Measurements from ENCODE around the gene TTC34.
"Not testable (repeated sequence)": the region's sequence is repeated elsewhere in the genome, so short reads cannot be mapped to it uniquely, and the experiment has no call there.

TTC34 gene

GRCh38 chr1:2657909-2658308 lies 143.6 kb downstream of the TTC34 start:
- DNase-seq = not testable (repeated sequence)

- not testable (repeated sequence) for DNase-seq
Measured at GRCh38 chr1:2657124-2657523, 144.4 kb downstream of the TTC34 start.

DNA sequence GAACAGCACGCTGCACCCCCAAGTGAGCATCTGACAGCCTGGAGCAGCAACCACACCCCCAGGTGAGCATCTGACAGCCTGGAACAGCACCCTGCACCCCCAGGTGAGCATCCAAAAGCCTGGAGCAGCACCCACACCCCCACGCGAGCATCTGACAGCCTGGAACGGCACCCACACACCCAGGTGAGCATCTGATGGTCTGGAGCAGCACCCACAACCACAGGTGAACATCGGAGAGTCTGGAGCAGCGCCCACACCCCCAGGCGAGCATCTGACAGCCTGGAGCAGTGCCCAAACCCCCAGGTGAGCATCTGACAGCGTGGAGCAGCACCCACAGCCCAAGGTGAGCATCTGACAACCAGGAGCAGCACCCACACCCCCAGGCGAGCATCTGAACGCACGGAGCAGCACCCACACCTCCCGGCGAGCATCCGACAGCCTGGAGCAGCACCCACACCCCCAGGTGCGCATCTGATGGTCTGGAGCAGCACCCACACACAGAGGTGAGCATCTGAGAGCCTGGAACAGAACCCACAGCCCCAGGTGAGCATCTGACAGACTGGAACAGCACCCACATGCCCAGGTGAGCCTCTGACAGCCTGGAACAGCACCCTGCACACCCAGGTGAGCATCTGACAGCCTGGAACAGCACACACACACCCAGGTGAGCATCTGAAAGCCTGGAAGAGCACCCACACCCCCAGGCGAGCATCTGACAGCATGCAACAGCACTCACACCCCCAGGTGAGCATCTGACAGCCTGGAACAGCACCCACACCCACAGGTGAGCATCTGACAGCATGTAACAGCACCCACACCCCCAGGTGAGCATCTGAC lies 145.7 kb downstream of the TTC34 start:
- peak; percentile 6 for DNase-seq

DNA sequence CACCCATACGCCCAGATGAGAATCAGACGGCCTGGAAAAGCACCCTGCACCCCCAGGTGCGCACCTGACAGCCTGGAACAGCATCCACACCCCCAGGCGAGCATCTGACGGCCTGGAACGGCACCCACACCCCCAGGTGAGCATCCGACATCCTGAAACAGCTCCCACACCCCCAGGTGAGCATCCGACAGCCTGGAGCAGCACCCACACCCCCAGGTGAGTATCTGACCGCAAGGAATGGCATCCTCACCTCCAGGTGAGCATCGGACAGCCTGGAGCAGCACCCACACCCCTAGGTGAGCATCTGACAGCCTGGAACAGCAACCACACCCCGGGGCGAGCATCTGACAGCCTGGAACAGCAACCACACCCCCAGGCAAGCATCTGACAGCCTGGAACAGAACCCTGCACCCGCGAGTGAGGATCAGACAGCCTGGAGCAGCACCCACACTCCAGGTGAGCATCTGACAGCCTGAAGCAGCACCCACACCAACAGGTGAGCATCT lies 147.0 kb downstream of the TTC34 start:
- DNase-seq = peak; percentile 11

- DNase-seq = peak; percentile 8
Measured at GRCh38 chr1:2653741-2654442, 147.6 kb downstream of the TTC34 start.

DNA sequence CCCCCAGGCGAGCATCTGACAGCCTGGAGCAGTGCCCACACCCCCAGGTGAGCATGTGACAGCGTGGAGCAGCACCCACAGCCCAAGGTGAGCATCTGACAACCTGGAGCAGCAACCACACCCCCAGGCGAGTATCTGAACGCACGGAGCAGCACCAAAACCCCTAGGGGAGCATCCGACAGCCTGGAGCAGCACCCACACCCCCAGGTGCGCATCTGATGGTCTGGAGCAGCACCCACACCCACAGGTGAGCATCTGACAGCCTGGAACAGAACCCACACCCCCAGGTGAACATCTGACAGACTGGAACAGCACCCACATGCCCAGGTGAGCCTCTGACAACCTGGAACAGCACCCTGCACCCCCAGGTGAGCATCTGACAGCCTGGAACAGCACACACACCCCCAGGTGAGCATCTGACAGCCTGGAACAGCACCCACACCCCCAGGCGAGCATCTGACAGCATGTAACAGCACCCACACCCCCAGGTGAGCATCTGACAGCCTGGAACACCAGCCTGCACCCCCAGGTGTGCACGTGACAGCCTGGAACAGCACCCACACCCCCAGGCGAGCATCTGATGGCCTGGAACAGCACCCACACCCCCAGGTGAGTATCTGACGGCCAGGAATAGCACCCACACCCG lies 148.4 kb downstream of the TTC34 start:
- peak; percentile 12 for DNase-seq

GRCh38 chr1:2652152-2652925 lies 149.2 kb downstream of the TTC34 start:
- not testable (repeated sequence) for DNase-seq

- no peak for DNase-seq
Measured at GRCh38 chr1:2650967-2651645, 150.4 kb downstream of the TTC34 start.

- no peak for DNase-seq
Measured at GRCh38 chr1:2646837-2647236, 154.7 kb downstream of the TTC34 start.

GRCh38 chr1:2645776-2646175 lies 155.7 kb downstream of the TTC34 start:
- no peak for DNase-seq

DNA sequence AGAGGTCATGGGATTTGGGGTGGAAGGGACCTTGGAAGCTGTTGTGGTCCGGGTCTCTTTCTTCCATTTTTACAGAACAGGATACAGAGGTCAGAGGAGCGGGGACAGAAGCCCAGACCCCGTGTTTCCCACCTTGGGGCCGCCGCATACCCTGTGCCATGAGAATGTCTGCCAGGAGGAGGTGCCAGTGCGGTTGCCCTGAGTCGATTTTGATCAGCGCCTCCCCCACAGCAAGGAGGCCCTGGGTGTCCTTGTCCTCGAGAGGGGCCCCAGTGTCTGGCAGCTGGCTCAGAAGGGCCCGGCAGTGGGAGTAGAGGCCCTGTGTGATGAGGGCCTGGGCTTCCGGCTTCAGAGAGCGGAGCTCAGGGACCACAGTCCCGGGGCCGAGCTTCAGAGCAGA lies 156.3 kb downstream of the TTC34 start:
- no peak for DNase-seq

DNA sequence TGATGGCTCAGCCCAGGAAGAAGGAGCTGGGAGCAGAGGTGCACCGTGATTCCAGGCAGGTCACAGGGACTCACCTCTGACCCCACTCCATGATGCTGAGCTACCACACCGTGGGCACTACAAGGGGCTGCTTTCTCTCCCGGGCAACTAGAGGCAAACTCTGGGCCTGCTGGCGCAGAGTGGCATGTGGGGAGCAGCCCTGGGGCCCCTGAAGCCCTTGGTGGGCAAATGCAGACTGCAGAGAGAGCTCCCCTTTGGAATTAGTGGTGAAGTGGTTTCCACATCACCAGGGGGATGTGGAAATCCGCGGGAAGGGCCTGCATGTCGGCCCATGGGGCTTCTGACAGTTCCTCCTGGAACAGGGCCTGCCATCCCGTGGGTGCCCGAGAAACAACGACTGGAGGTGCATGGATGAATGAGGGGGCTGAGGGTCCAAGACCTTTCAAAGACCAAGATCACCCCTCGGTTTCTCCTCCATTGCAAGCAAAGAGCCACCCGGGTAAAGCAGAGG lies 156.8 kb downstream of the TTC34 start:
- DNase-seq = no peak

GRCh38 chr1:2644171-2644570 lies 157.3 kb downstream of the TTC34 start:
- DNase-seq = no peak

DNA sequence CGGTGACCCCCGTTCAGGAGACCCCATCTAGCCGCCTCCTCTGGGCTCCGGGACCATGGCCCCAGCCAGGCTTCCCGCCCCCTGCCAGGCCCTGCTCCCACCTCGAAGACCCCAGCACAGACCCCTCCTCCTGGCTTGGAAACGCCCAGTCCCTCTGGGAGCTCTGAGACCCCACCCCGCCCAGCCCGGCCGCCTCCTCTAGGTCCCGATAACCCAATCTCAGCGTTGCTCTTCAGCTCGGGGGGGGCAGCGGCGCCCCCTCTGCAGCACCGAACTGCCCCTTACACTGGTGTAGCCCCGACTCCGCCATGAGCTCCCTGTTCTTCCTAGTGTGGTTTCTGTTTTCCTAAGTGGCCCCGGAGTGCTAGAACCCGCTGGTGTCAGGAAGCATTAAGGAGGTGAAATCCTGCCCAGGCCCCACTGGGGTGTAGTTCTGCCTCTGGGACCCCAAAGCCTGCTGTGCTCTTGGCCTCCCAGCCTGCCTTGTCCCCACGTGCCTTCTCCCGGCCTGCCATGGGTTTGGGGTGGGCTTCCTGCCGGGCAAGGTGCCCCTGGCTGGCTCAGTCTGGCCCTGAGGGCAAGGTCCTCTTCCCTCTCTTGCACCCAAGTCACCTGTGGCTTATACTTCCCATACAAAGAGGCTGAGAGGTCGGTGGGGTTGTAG lies 157.9 kb downstream of the TTC34 start:
- DNase-seq = no peak

- DNase-seq = peak; percentile 96
Measured at GRCh38 chr1:2642560-2643413, 158.7 kb downstream of the TTC34 start.

GRCh38 chr1:2642131-2642559 lies 159.3 kb downstream of the TTC34 start:
- no peak for DNase-seq

DNA sequence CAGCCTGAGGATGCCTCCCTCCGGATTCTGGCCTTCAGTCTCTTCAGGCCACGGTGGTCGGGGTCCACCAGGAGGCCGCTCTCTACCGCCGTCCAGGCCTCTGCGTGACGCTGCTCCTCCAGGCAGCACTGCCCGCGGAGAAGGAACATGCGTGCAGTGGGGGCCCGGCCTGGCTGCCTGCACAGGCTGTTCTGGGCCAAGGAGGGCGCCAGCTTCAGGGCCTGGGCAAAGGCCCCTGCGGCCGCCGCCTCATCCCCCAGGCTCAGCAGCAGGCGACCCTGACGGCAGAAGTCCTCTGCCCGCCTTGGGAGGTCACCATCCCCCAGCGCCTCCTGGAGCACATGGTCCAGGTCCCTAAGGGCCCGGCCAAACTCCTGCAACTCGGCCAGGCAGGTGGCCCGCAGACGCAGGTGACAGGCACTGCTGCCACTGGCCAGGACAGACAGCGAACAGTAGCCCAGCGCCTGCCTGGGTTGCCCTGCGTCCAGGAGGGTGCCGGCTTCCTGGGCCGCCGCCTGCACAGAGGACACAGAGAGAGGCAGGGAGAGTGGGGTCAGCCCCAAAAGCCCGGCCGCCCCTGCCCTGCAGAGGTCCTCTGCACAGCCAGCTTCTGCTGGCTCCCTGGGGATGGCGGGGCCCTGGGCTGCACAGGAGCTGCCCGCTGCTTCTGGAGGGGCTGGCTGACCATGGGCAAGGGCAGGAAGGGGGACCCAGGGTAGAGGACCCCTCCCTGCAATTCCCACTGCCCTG lies 159.9 kb downstream of the TTC34 start:
- DNase-seq = no peak

DNA sequence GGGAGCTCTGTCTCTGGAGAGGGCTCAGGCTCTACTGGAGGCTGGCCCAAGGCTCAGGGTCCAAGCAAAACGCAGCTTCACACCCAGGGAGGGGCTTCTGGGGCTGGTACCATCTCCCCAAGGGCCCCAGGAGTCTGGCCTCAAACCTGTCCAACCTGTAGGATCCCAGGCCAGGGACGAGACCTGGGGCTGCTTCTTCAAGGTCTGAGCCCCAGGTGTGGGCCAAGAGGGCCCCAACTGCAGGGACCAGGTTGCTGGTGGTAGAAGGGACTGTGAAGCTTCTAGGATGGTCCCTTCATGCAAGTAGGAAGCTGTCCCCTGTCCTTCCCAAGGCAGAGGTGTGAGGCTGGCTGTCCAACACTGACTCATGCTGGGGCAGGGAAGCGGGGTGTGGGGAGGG lies 160.9 kb downstream of the TTC34 start:
- DNase-seq = no peak
